ENCODE measurements around the gene MED13. TPM values are rescaled to one million over a fixed set of nuclear protein-coding genes. Genes with fewer than 3 reads are reported as not detected.

MED13 gene, protein sequence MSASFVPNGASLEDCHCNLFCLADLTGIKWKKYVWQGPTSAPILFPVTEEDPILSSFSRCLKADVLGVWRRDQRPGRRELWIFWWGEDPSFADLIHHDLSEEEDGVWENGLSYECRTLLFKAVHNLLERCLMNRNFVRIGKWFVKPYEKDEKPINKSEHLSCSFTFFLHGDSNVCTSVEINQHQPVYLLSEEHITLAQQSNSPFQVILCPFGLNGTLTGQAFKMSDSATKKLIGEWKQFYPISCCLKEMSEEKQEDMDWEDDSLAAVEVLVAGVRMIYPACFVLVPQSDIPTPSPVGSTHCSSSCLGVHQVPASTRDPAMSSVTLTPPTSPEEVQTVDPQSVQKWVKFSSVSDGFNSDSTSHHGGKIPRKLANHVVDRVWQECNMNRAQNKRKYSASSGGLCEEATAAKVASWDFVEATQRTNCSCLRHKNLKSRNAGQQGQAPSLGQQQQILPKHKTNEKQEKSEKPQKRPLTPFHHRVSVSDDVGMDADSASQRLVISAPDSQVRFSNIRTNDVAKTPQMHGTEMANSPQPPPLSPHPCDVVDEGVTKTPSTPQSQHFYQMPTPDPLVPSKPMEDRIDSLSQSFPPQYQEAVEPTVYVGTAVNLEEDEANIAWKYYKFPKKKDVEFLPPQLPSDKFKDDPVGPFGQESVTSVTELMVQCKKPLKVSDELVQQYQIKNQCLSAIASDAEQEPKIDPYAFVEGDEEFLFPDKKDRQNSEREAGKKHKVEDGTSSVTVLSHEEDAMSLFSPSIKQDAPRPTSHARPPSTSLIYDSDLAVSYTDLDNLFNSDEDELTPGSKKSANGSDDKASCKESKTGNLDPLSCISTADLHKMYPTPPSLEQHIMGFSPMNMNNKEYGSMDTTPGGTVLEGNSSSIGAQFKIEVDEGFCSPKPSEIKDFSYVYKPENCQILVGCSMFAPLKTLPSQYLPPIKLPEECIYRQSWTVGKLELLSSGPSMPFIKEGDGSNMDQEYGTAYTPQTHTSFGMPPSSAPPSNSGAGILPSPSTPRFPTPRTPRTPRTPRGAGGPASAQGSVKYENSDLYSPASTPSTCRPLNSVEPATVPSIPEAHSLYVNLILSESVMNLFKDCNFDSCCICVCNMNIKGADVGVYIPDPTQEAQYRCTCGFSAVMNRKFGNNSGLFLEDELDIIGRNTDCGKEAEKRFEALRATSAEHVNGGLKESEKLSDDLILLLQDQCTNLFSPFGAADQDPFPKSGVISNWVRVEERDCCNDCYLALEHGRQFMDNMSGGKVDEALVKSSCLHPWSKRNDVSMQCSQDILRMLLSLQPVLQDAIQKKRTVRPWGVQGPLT (N-terminal part only)
- total RNA-seq (10 to 100 TPM; 45.1 to 74.4 (median 52.9) TPM), polyA plus RNA-seq (10 to 100 TPM in 1 of 3 donors, 1 to 10 TPM in 2; 6.6 to 29.0 (median 10.0) TPM)
- long read RNA-seq, donor 1, partial matches to known transcripts: 1 of 1 reads
- long read RNA-seq, donor 1, other reads (novel, unspliced or antisense): 0 of 1 reads
- long read RNA-seq, donor 2, partial matches to known transcripts: 16 of 32 reads
- long read RNA-seq, donor 2, other reads (novel, unspliced or antisense): 16 of 32 reads

GRCh38 chr17:62064791-62065563 is at the start of gene MED13:
Gene MED13, minus strand, starts transcription at chr17:62065278. Its CDS starts 73 bp downstream, at chr17:62065205.
- Histone ChIP-seq H3K27me3 (ENCODE audit: insufficient read depth in 3 of 3, low read length in 2 of 3) (no peaks in the 10 kb centered on the region), H3K4me1 (peaks cover 28% of the 10 kb centered on the region), H3K27ac (peak within 1 kb of the TSS; percentile 99), H3K9me3 (no peaks in the 10 kb centered on the region), H3K4me3 (peak within 1 kb of the TSS; percentile 95), H3K36me3 (ENCODE audit: insufficient read depth in 1 of 2, low read depth in 1 of 2) (peaks cover 0 to 19% of the 10 kb centered on the region in 2 donors)
- TF ChIP-seq, protein P1, sequence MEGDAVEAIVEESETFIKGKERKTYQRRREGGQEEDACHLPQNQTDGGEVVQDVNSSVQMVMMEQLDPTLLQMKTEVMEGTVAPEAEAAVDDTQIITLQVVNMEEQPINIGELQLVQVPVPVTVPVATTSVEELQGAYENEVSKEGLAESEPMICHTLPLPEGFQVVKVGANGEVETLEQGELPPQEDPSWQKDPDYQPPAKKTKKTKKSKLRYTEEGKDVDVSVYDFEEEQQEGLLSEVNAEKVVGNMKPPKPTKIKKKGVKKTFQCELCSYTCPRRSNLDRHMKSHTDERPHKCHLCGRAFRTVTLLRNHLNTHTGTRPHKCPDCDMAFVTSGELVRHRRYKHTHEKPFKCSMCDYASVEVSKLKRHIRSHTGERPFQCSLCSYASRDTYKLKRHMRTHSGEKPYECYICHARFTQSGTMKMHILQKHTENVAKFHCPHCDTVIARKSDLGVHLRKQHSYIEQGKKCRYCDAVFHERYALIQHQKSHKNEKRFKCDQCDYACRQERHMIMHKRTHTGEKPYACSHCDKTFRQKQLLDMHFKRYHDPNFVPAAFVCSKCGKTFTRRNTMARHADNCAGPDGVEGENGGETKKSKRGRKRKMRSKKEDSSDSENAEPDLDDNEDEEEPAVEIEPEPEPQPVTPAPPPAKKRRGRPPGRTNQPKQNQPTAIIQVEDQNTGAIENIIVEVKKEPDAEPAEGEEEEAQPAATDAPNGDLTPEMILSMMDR (IDR thresholded peaks at IDR 0.05): no peak
- peak; percentile 72 to 84 for DNase-seq
- ATAC-seq: peak; percentile 64 to 75 (median 70)
- WGBS, 3 donors: 1% methylated on average over 31 to 72 of the region's 79 CpGs
- intact Hi-C loops (cut with DNase I): loop anchor here (5.0 to 10.0 kb wide), 3 partner anchors 138 to 653 kb away; partner anchors contain the start of gene INTS2 (in 2 of the 2)

GRCh38 chr17:62112229-62112628 is 47.2 kb upstream of the MED13 start:
- ATAC-seq (no peak), DNase-seq (no peak)
- H3K4me3 ChIP-seq: no peak overlapping the region
- H3K36me3 ChIP-seq (ENCODE audit: insufficient read depth in 1 of 2, low read depth in 1 of 2): no peaks in the 10 kb centered on the region
- intact Hi-C loops (cut with DNase I): no loop called here
- TF ChIP-seq, protein P1 (IDR thresholded peaks at IDR 0.05): no peak
- H3K9me3 ChIP-seq: no peaks in the 10 kb centered on the region
- H3K27ac ChIP-seq: no peak overlapping the region
- 24 to 43% (median 41%) methylated on average over 2 of the region's 2 CpGs for WGBS, 3 donors
- H3K4me1 ChIP-seq: no peaks in the 10 kb centered on the region
- peaks cover 0 to 2% (median 0%) of the 10 kb centered on the region in 3 donors for H3K27me3 ChIP-seq (ENCODE audit: insufficient read depth in 3 of 3, low read length in 2 of 3)

DNA sequence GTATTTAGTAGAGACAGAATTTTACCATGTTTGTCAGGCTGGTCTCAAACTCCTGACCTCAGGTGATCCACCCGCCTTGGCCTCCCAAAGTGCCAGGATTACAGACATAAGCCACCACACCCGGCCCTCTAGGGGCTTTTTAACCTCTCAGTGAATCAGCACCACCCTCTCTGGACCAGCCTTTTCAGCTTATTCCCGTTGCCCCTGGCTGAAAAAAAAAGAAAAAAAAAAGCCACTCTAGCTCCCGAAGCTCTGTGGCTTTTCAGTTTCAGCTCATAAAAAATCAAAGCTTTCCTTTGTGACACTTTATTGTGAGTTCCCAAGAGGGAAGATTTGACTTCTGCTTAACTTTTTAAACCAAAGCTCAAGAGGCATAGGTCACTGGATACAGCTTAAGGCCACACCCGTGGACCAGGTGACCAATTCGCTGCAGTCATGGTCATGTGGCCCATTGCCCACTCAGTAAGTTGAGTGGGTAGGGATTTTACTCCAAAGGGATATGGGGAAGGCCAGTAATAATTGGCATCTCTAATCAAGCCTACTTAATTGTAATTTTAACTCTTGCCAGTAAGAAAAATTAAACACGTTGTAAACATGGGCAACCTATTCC is 46.6 kb upstream of the MED13 start:
- Histone ChIP-seq H3K36me3 (ENCODE audit: insufficient read depth in 1 of 2, low read depth in 1 of 2) (no peaks in the 10 kb centered on the region), H3K9me3 (no peaks in the 10 kb centered on the region), H3K4me3 (no peak overlapping the region), H3K4me1 (no peaks in the 10 kb centered on the region), H3K27ac (no peak overlapping the region), H3K27me3 (ENCODE audit: insufficient read depth in 3 of 3, low read length in 2 of 3) (peaks cover 0 to 2% (median 0%) of the 10 kb centered on the region in 3 donors)
- intact Hi-C loops (cut with DNase I): no loop called here
- ATAC-seq (no peak), DNase-seq (no peak)
- 26 to 33% (median 30%) methylated on average over 7 of the region's 7 CpGs for WGBS, 3 donors
- TF ChIP-seq, protein P1 (IDR thresholded peaks at IDR 0.05): no peak

All from psoas muscle (tissue), 8 donors.